ENCODE results near the gene CCDC87.
"Not testable (repeated sequence)": the region's sequence is repeated elsewhere in the genome, so short reads cannot be mapped to it uniquely, and the experiment has no call there.

- TF ChIP-seq POLR2A, CTCF (IDR thresholded peaks at IDR 0.05): not testable (repeated sequence)
These were observed 13.7 kb upstream of the CCDC87 start for GRCh38 chr11:66606608-66607007.
